ENCODE data around the gene SLC6A3.
"Not testable (repeated sequence)": the region's sequence is repeated elsewhere in the genome, so short reads cannot be mapped to it uniquely, and the experiment has no call there.

SLC6A3 gene

GRCh38 chr5:1439388-1440097 lies 5.7 kb downstream of the SLC6A3 start:
- no peak for DNase-seq

GRCh38 chr5:1438871-1439270 lies 6.4 kb downstream of the SLC6A3 start:
- DNase-seq, result no peak

GRCh38 chr5:1437876-1438559 lies 7.2 kb downstream of the SLC6A3 start:
- no peak for DNase-seq

GRCh38 chr5:1437226-1437829 lies 7.9 kb downstream of the SLC6A3 start:
- peak in 1 of 2 experiments; percentile 32 for DNase-seq

GRCh38 chr5:1436681-1437080 lies 8.6 kb downstream of the SLC6A3 start:
- DNase-seq, result no peak

GRCh38 chr5:1436036-1436435 lies 9.2 kb downstream of the SLC6A3 start:
- DNase-seq, result no peak

- no peak for DNase-seq
Measured at GRCh38 chr5:1435369-1435768, 9.9 kb downstream of the SLC6A3 start.

- no peak for DNase-seq
Measured at GRCh38 chr5:1432296-1432695, 12.9 kb downstream of the SLC6A3 start.

- no peak for DNase-seq
Measured at GRCh38 chr5:1431896-1432295, 13.3 kb downstream of the SLC6A3 start.

- no peak for DNase-seq
Measured at GRCh38 chr5:1431021-1431811, 14.0 kb downstream of the SLC6A3 start.

GRCh38 chr5:1430121-1430795 lies 15.0 kb downstream of the SLC6A3 start:
- no peak for DNase-seq

- DNase-seq, result no peak
Measured at GRCh38 chr5:1429496-1429895, 15.7 kb downstream of the SLC6A3 start.

GRCh38 chr5:1429066-1429465 lies 16.2 kb downstream of the SLC6A3 start:
- DNase-seq, result no peak

- no peak for DNase-seq
Measured at GRCh38 chr5:1428107-1428506, 17.1 kb downstream of the SLC6A3 start.

- no peak for DNase-seq
Measured at GRCh38 chr5:1424716-1425115, 20.5 kb downstream of the SLC6A3 start.

GRCh38 chr5:1423901-1424603 lies 21.2 kb downstream of the SLC6A3 start:
- DNase-seq, result no peak

GRCh38 chr5:1422522-1422921 lies 22.7 kb downstream of the SLC6A3 start:
- not testable (repeated sequence) for DNase-seq

GRCh38 chr5:1421521-1422341 lies 23.5 kb downstream of the SLC6A3 start:
- DNase-seq, result no peak

GRCh38 chr5:1420211-1421195 lies 24.7 kb downstream of the SLC6A3 start:
- DNase-seq, result no peak
